ENCODE results near the gene SLC25A51. TPM values are rescaled to one million over a fixed set of nuclear protein-coding genes. Genes with fewer than 3 reads are reported as not detected.

Gene SLC25A51
- total RNA-seq, 3 donors from 2014 or later (not counting 1 experiment from before 2014, with no cell fraction given) = 22.2 to 35.4 (median 33.7) TPM

DNA sequence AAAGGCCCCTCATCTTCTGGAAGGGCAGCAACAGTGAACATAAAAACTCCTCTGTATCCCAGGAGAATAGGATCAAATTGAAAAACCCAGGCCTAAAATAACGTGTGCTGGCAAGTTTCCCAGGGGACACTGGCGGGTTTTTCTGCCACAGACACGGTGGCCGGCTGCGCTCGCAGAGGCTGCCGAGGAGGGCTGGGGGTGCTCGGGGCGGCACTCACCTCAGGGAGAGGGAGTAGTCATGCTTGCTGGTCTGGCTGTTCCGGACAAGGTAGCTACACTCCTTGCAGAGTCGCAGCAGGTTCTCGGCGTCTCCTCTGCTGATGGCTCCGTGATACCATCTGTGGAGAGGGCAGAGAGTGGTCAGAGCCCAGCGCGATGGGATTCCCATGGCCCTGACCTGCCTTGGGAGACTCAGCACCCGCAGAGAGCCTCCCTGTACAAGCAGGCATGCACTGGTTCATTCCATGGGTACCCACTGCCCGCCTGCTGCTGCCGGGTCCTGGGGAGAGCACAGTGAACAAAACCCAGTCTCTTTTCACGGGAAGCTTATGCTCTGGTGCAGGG is 44.6 kb upstream of the SLC25A51 start:
- Mint-ChIP-seq H3K4me1 (no peaks in the 10 kb centered on the region), H3K36me3 (no peaks in the 10 kb centered on the region), H3K4me3 (no peak overlapping the region), H3K27ac (no peak overlapping the region), H3K9me3 (no peaks in the 10 kb centered on the region), H3K27me3 (ENCODE audit: low read depth in 2 of 2) (no peaks in the 10 kb centered on the region)
- no peak for ATAC-seq
- no peak for DNase-seq
- no peaks in the 10 kb centered on the region for H3K4me1 ChIP-seq (ENCODE audit: control insufficient read depth, insufficient read depth, low read length)
- TF ChIP-seq, protein P1, sequence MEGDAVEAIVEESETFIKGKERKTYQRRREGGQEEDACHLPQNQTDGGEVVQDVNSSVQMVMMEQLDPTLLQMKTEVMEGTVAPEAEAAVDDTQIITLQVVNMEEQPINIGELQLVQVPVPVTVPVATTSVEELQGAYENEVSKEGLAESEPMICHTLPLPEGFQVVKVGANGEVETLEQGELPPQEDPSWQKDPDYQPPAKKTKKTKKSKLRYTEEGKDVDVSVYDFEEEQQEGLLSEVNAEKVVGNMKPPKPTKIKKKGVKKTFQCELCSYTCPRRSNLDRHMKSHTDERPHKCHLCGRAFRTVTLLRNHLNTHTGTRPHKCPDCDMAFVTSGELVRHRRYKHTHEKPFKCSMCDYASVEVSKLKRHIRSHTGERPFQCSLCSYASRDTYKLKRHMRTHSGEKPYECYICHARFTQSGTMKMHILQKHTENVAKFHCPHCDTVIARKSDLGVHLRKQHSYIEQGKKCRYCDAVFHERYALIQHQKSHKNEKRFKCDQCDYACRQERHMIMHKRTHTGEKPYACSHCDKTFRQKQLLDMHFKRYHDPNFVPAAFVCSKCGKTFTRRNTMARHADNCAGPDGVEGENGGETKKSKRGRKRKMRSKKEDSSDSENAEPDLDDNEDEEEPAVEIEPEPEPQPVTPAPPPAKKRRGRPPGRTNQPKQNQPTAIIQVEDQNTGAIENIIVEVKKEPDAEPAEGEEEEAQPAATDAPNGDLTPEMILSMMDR (IDR thresholded peaks at IDR 0.05) = no peak
- H3K4me3 ChIP-seq (ENCODE audit: low read length) = no peak overlapping the region
- no peaks in the 10 kb centered on the region for H3K36me3 ChIP-seq (ENCODE audit: control insufficient read depth, insufficient read depth, low read length)
- intact Hi-C loops (cut with micrococcal nuclease) = no loop called here
- H3K27me3 ChIP-seq (ENCODE audit: control insufficient read depth, insufficient read depth, low read length) = no peaks in the 10 kb centered on the region
- H3K9me3 ChIP-seq (ENCODE audit: control insufficient read depth, insufficient read depth, low read length) = no peaks in the 10 kb centered on the region
- 90% methylated on average over 20 of the region's 20 CpGs for WGBS (ENCODE audit: insufficient coverage)
- no peak overlapping the region for H3K27ac ChIP-seq (ENCODE audit: low read length)

- ATAC-seq (no peak), DNase-seq (no peak)
- Histone ChIP-seq H3K27me3 (ENCODE audit: control insufficient read depth, insufficient read depth, low read length) (no peaks in the 10 kb centered on the region), H3K9me3 (ENCODE audit: control insufficient read depth, insufficient read depth, low read length) (no peaks in the 10 kb centered on the region), H3K4me1 (ENCODE audit: control insufficient read depth, insufficient read depth, low read length) (no peaks in the 10 kb centered on the region), H3K4me3 (ENCODE audit: low read length) (no peak overlapping the region), H3K36me3 (ENCODE audit: control insufficient read depth, insufficient read depth, low read length) (no peaks in the 10 kb centered on the region), H3K27ac (ENCODE audit: low read length) (no peak overlapping the region)
- TF ChIP-seq, protein P1 (IDR thresholded peaks at IDR 0.05) = no peak
- no peak overlapping the region for H3K4me3 Mint-ChIP-seq
- H3K9me3 Mint-ChIP-seq = no peaks in the 10 kb centered on the region
- no peaks in the 10 kb centered on the region for H3K36me3 Mint-ChIP-seq
- H3K4me1 Mint-ChIP-seq = no peaks in the 10 kb centered on the region
- H3K27ac Mint-ChIP-seq = no peak overlapping the region
- 90% methylated on average over 9 of the region's 9 CpGs for WGBS (ENCODE audit: insufficient coverage)
- intact Hi-C loops (cut with micrococcal nuclease) = no loop called here
- no peaks in the 10 kb centered on the region for H3K27me3 Mint-ChIP-seq (ENCODE audit: low read depth in 2 of 2)
Measured at GRCh38 chr9:37947977-37948376, 44.0 kb upstream of the SLC25A51 start.

DNA sequence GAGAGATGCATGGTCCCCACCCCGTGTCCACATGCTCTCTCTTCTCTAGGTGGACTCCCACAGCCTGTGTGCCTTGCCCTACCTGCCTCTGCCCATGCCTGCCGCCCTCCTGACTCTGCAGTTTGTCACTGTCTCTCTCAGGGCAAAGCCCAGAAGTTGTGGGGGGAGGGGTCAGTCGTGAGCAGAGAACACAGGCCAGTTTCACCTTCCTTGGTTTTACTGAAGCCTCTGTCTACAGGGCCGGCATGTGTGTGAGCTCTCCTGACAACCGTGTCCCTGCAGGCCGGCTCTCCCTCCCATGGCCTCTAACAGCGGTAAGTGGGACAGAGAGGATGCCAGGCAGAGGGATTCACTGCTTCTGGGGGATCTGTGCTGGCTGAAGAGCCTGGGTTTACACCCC is 43.5 kb upstream of the SLC25A51 start:
- no peaks in the 10 kb centered on the region for H3K36me3 ChIP-seq (ENCODE audit: control insufficient read depth, insufficient read depth, low read length)
- Mint-ChIP-seq H3K4me1 (no peaks in the 10 kb centered on the region), H3K27ac (no peak overlapping the region), H3K36me3 (no peaks in the 10 kb centered on the region), H3K27me3 (ENCODE audit: low read depth in 2 of 2) (no peaks in the 10 kb centered on the region), H3K9me3 (no peaks in the 10 kb centered on the region), H3K4me3 (no peak overlapping the region)
- 91% methylated on average over 7 of the region's 7 CpGs for WGBS (ENCODE audit: insufficient coverage)
- no peaks in the 10 kb centered on the region for H3K9me3 ChIP-seq (ENCODE audit: control insufficient read depth, insufficient read depth, low read length)
- intact Hi-C loops (cut with micrococcal nuclease) = no loop called here
- TF ChIP-seq, protein P1 (IDR thresholded peaks at IDR 0.05) = no peak
- H3K4me3 ChIP-seq (ENCODE audit: low read length) = no peak overlapping the region
- H3K27me3 ChIP-seq (ENCODE audit: control insufficient read depth, insufficient read depth, low read length) = no peaks in the 10 kb centered on the region
- no peaks in the 10 kb centered on the region for H3K4me1 ChIP-seq (ENCODE audit: control insufficient read depth, insufficient read depth, low read length)
- DNase-seq (no peak), ATAC-seq (no peak)
- no peak overlapping the region for H3K27ac ChIP-seq (ENCODE audit: low read length)

DNA sequence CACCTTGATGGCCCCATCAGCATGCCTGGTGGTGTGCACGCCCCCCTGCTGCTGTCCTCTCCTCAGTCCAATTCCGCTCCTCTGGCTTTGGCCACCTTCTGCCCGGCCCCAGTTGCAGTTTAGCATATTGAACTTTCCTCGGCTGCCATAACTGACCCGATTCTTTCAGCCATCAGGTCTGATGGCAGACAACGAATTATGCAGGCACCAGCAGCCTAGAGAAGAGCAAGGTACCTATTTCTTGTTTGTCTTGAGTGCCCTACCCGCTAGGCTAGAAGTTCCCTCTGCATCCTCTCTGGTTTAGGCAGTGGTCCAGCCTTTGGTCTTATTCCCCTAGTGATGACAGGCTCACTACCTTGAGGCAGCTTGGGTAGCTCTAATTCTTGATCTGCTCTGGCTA is 43.0 kb upstream of the SLC25A51 start:
- intact Hi-C loops (cut with micrococcal nuclease) = no loop called here
- Mint-ChIP-seq H3K27me3 (ENCODE audit: low read depth in 2 of 2) (no peaks in the 10 kb centered on the region), H3K4me1 (no peaks in the 10 kb centered on the region), H3K36me3 (no peaks in the 10 kb centered on the region), H3K9me3 (no peaks in the 10 kb centered on the region), H3K4me3 (no peak overlapping the region), H3K27ac (no peak overlapping the region)
- WGBS (ENCODE audit: insufficient coverage) = 88% methylated on average over 7 of the region's 7 CpGs
- H3K4me3 ChIP-seq (ENCODE audit: low read length) = no peak overlapping the region
- ATAC-seq (no peak), DNase-seq (no peak)
- no peaks in the 10 kb centered on the region for H3K27me3 ChIP-seq (ENCODE audit: control insufficient read depth, insufficient read depth, low read length)
- H3K36me3 ChIP-seq (ENCODE audit: control insufficient read depth, insufficient read depth, low read length) = no peaks in the 10 kb centered on the region
- TF ChIP-seq, protein P1 (IDR thresholded peaks at IDR 0.05) = no peak
- no peaks in the 10 kb centered on the region for H3K4me1 ChIP-seq (ENCODE audit: control insufficient read depth, insufficient read depth, low read length)
- H3K27ac ChIP-seq (ENCODE audit: low read length) = no peak overlapping the region
- no peaks in the 10 kb centered on the region for H3K9me3 ChIP-seq (ENCODE audit: control insufficient read depth, insufficient read depth, low read length)

Data from natural killer cell (primary cell).